ENCODE results near the gene ARMC9. TPM values are rescaled to one million over a fixed set of nuclear protein-coding genes. Genes with fewer than 3 reads are reported as not detected.
"Not testable (repeated sequence)": the region's sequence is repeated elsewhere in the genome, so short reads cannot be mapped to it uniquely, and the experiment has no call there.

Gene ARMC9
- total RNA-seq, 4 donors from 2014 or later, result 6.5 to 11.5 (median 9.3) TPM

GRCh38 chr2:231374771-231375170 is 176.3 kb downstream of the ARMC9 start:
- 88% methylated on average over 2 of the region's 2 CpGs for WGBS
- Histone ChIP-seq H3K36me3 (no peaks in the 10 kb centered on the region), H3K9me3 (no peaks in the 10 kb centered on the region), H3K4me3 (no peak overlapping the region), H3K27ac (no peak overlapping the region), H3K27me3 (no peaks in the 10 kb centered on the region), H3K4me1 (peaks cover 5% of the 10 kb centered on the region)
- no peak for TF ChIP-seq CTCF (IDR thresholded peaks at IDR 0.05)
- TF ChIP-seq POLR2A (IDR thresholded peaks at IDR 0.05), result no peak
- no peak for TF ChIP-seq POLR2AphosphoS5 (IDR thresholded peaks at IDR 0.05)
- TF ChIP-seq EP300 (IDR thresholded peaks at IDR 0.05), result no peak
- DNase-seq (ENCODE audit: low spot score in 2 of 2), result no peak

DNA sequence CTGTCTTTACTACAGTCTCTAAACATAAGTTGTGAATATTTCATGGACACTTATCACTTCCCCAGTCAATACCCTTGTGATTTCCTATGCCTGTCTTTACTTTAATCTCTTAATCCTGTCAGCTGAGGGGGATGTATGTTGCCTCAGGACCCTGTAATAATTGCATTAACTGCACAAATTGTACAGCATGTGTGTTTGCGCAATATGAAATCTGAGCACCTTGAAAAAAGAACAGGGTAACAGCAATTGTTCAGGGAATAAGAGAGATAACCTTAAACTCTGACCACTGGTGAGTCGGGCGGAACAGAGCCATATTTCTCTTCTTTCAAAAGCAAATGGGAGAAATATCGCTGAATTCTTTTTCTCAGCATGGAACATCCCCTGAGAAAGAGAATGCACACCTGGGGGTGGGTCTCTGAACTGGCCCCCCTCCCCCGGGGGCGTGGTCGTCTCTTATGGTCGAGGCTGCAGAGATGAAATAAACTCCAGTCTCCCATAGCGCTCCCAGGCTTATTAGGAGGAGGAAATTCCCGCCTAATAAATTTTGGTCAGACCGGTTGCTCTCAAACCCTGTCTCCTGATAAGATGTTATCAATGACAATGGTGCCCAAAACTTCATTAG is 177.7 kb downstream of the ARMC9 start:
- not testable (repeated sequence) for DNase-seq (ENCODE audit: low spot score in 2 of 2); H3K27me3 ChIP-seq; H3K4me3 ChIP-seq; H3K27ac ChIP-seq; H3K36me3 ChIP-seq; H3K4me1 ChIP-seq; H3K9me3 ChIP-seq
- WGBS, result 49% methylated on average over 11 of the region's 11 CpGs

GRCh38 chr2:231376857-231377256 is 178.4 kb downstream of the ARMC9 start:
- Histone ChIP-seq H3K4me3 (no peak overlapping the region), H3K4me1 (peaks cover 5% of the 10 kb centered on the region), H3K36me3 (no peaks in the 10 kb centered on the region), H3K27ac (no peak overlapping the region), H3K9me3 (no peaks in the 10 kb centered on the region), H3K27me3 (no peaks in the 10 kb centered on the region)
- TF ChIP-seq POLR2A (IDR thresholded peaks at IDR 0.05), result no peak
- 71% methylated on average over 8 of the region's 8 CpGs for WGBS
- no peak for DNase-seq (ENCODE audit: low spot score in 2 of 2)

DNA sequence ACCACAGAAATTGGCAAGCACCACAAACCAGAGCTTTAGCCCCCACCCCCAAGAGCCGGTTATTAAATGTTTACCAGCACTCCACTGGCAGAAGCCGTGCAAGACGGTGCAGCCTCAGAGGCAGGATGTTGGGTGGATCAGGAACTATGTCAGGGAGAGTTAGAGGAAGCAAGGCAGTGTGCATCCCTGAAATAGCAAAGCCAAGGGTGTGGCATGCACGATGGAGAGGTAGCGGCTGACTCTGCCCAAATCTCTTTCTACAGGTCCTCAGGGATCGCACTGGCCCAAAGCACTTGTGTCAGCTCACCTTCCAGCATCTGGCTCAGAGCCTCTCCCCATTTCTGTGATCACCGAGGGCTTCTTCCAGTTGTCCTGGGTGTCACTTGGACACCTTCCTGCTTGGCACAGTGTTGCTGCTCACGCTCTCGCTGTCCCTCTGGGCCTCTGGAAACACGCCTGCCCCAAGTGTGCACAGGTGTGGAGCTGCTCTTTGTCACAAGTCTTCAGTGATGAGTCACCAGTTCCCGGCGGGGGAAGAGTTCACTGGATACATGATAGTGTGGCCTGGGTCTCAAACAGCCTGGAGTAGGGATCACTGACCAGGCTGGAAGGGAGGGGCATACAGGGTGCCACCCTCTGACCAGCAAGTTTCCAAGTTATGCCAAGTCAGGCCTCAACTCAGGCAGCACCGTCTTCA is 179.7 kb downstream of the ARMC9 start:
- Histone ChIP-seq H3K4me1 (peaks cover 5% of the 10 kb centered on the region), H3K9me3 (no peaks in the 10 kb centered on the region), H3K27me3 (no peaks in the 10 kb centered on the region), H3K4me3 (no peak overlapping the region), H3K36me3 (no peaks in the 10 kb centered on the region), H3K27ac (no peak overlapping the region)
- DNase-seq (ENCODE audit: low spot score in 2 of 2), result no peak
- TF ChIP-seq EP300 (IDR thresholded peaks at IDR 0.05) (no peak), CTCF (IDR thresholded peaks at IDR 0.05) (no peak)
- WGBS, result 55% methylated on average over 9 of the region's 13 CpGs

GRCh38 chr2:231379266-231380215 is 181.1 kb downstream of the ARMC9 start:
- Histone ChIP-seq H3K4me1 (peaks cover 5% of the 10 kb centered on the region), H3K27ac (no peak overlapping the region), H3K4me3 (no peak overlapping the region), H3K27me3 (no peaks in the 10 kb centered on the region), H3K36me3 (no peaks in the 10 kb centered on the region), H3K9me3 (no peaks in the 10 kb centered on the region)
- no peak for DNase-seq (ENCODE audit: low spot score in 2 of 2)
- no peak for TF ChIP-seq CTCF (IDR thresholded peaks at IDR 0.05)
- TF ChIP-seq EP300 (IDR thresholded peaks at IDR 0.05), result no peak
- no peak for TF ChIP-seq POLR2A (IDR thresholded peaks at IDR 0.05)
- TF ChIP-seq POLR2AphosphoS5 (IDR thresholded peaks at IDR 0.05), result no peak
- 88% methylated on average over 15 of the region's 21 CpGs for WGBS

DNA sequence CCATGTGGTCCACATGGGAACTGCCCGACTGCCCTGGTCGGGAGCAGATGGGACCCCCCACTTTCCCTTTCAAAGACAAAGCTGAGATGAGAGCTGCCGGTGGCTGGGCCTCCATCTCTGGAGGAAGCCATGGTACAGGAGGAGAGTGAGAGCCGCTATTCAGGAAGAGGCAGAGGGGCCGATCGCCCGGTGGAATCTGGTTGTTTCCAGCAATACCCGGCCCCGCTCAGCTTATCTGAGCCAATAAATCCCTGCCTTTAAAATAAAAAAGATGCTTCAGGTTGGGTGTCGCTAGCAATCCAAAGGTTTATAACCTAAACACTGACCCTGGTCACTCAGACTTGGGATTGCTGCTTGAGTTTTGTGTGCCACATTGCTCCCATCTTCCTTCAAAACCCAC is 181.9 kb downstream of the ARMC9 start:
- Histone ChIP-seq H3K27me3 (no peaks in the 10 kb centered on the region), H3K27ac (no peak overlapping the region), H3K4me3 (no peak overlapping the region), H3K9me3 (no peaks in the 10 kb centered on the region), H3K36me3 (no peaks in the 10 kb centered on the region), H3K4me1 (peaks cover 5% of the 10 kb centered on the region)
- WGBS, result 93% methylated on average over 10 of the region's 10 CpGs
- DNase-seq (ENCODE audit: low spot score in 2 of 2), result no peak
- TF ChIP-seq CTCF (IDR thresholded peaks at IDR 0.05), result no peak
- TF ChIP-seq POLR2A (IDR thresholded peaks at IDR 0.05), result no peak
- TF ChIP-seq EP300 (IDR thresholded peaks at IDR 0.05), result no peak
- no peak for TF ChIP-seq POLR2AphosphoS5 (IDR thresholded peaks at IDR 0.05)

All from suprapubic skin (tissue), 4 donors.